LNCAP (cell line): ENCODE measurements around the gene CDKN2B-AS1.

Source experiments
- CTCF ChIP-seq: fragments of 450-650 bp; IDR thresholded peaks from 2 replicates; pipeline ENCODE4 v1.5.1; 2017; ENCODE audit warnings: mild to moderate bottlenecking

Gene CDKN2B-AS1

GRCh38 chr9:22052376-22052945 lies 57.9 kb downstream of the CDKN2B-AS1 start:
- no peak for TF ChIP-seq CTCF

- no peak for TF ChIP-seq CTCF
Observed at GRCh38 chr9:22053178-22053577, 58.6 kb downstream of the CDKN2B-AS1 start.

GRCh38 chr9:22054076-22054475 lies 59.5 kb downstream of the CDKN2B-AS1 start:
- TF ChIP-seq CTCF, result no peak

GRCh38 chr9:22054529-22054928 lies 59.9 kb downstream of the CDKN2B-AS1 start:
- no peak for TF ChIP-seq CTCF

- no peak for TF ChIP-seq CTCF
Observed at GRCh38 chr9:22055090-22055489, 60.5 kb downstream of the CDKN2B-AS1 start.

GRCh38 chr9:22056402-22056801 lies 61.8 kb downstream of the CDKN2B-AS1 start:
- no peak for TF ChIP-seq CTCF

GRCh38 chr9:22060831-22061383 lies 66.3 kb downstream of the CDKN2B-AS1 start:
- TF ChIP-seq CTCF, result no peak

- TF ChIP-seq CTCF, result no peak
Observed at GRCh38 chr9:22064957-22065356, 70.4 kb downstream of the CDKN2B-AS1 start.
